ENCODE measurements around the gene DNAJC12.

DNAJC12 gene

GRCh38 chr10:67760272-67760671, 77.7 kb downstream of the DNAJC12 start:
- no peak for TF ChIP-seq CTCF (IDR thresholded peaks at IDR 0.05; ENCODE audit: borderline replicate concordance, control extremely low read depth, extremely low read depth, insufficient read depth, missing control alignments)
- DNase-seq (ENCODE audit: low spot score) = no peak
- in situ Hi-C loops (cut with MboI; ENCODE audit: low sequenced_read_pairs, unreplicated experiment) = no loop called here

Measured in GM13976 (cell line).